SJSA1 (cell line): ENCODE data around the gene POMZP3. TPM values are rescaled to one million over a fixed set of nuclear protein-coding genes. Genes with fewer than 3 reads are reported as not detected.
A peak's percentile ranks its signal among the peaks of the same experiment; 100 is the strongest.
"Not testable (repeated sequence)": the region's sequence is repeated elsewhere in the genome, so short reads cannot be mapped to it uniquely, and the experiment has no call there.

Source experiments
- DNase-seq, 2 experiments: peaks; one replicate each; pipeline ENCODE4 v3.0.0-alpha.2; 2015 to 2020; ENCODE audit warnings: low spot score in 2 of 2, low read depth in 1 of 2
- H3K27ac ChIP-seq: fragments of 250-450 bp; sonication (Bioruptor Pico); 2 replicates; pipeline ENCODE4 v1.5.1; 2020; ENCODE audit warnings: mild to moderate bottlenecking, moderate library complexity
- H3K27me3 ChIP-seq: fragments of 250-450 bp; sonication (Bioruptor Pico); replicated peaks from 2 replicates; pipeline ENCODE4 v1.5.1; 2020; ENCODE audit warnings: mild to moderate bottlenecking, moderate library complexity
- H3K36me3 ChIP-seq: fragments of 250-450 bp; sonication (Bioruptor Pico); 2 replicates; pipeline ENCODE4 v1.5.1; 2020; ENCODE audit warnings: mild to moderate bottlenecking
- H3K4me1 ChIP-seq: fragments of 250-450 bp; sonication (Bioruptor Pico); replicated peaks from 2 replicates; pipeline ENCODE4 v1.6.1; 2021; ENCODE audit warnings: mild to moderate bottlenecking
- H3K4me3 ChIP-seq: fragments of 250-450 bp; sonication (Bioruptor Pico); 2 replicates; pipeline ENCODE4 v1.5.1; 2020; ENCODE audit warnings: mild to moderate bottlenecking
- H3K9me3 ChIP-seq: fragments of 250-450 bp; sonication (Bioruptor Pico); replicated peaks from 2 replicates; pipeline ENCODE4 v1.5.1; 2020; ENCODE audit warnings: mild to moderate bottlenecking
- total RNA-seq: library from RNA; depleted of rRNA; stranded (reverse); fragments of >200 nt; shearing (Covaris generic); gene quantifications from 2 replicates; pipeline ENCODE4 v1.2.3, GENCODE V29; 2014; rRNA removed

Gene POMZP3
- 8.5 and 9.1 TPM in 2 replicates for total RNA-seq

DNA sequence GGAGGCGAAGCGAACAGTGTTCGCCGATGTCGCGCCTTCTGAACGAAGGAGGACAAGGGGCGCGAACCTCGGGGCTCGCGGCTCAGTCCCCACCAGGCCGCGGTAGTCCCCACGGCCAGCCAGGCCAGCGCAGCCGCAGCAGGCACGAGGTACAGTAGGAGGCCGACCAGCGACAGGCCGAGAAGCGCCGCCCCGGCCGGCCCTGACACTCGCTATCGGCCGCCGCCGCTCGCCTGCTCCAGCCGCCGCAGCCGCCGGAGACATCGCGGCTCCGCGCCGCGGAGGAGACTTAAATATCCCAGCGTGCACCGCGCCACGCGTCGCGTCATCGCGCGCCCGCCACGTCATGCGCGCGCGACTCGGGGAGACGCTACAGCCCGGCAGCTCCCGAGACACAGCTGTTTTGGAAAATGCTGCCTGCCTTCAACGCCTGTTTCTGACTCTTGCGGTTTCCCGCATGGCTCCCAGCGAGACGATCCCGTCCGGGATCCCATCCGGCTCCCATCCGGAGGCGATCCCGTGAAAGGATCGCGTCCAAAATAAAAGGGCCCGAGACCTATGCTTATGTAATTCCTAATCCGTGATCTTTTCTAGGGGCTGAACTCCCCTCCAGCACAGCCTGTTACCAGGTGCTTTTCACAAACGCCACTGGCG is at the start of gene POMZP3:
TSS of gene POMZP3 (minus strand) at position 291 of the 654 bp plus-strand sequence. CDS start 1,215 bp downstream, outside the sequence.
- H3K4me1 ChIP-seq, H3K27me3 ChIP-seq, H3K9me3 ChIP-seq, H3K36me3 ChIP-seq: not testable (repeated sequence)
- peak within 1 kb of the TSS; percentile 69 for H3K4me3 ChIP-seq
- peak within 1 kb of the TSS; percentile 90 for H3K27ac ChIP-seq
- peak in 1 of 2 experiments; percentile 26 for DNase-seq

DNA sequence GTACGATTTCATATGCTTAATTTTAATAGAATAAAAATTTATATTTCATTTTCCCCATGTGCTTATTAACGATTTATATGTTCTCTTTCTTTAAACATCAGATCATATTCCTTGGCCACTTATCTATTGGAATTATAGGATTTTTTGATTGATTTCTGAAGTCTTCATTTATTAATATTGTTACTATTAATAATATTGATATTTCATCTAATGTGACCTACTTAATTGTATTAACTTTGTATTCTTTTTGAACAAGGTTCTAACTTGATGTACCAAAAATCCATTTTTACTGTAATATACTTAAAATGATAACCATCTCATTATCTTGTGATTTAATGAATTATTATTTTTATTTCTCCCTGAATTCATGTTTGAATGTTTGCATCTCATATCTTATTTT is 48.7 kb upstream of the POMZP3 start:
- H3K4me1 ChIP-seq, H3K9me3 ChIP-seq, DNase-seq, H3K27ac ChIP-seq, H3K27me3 ChIP-seq, H3K36me3 ChIP-seq, H3K4me3 ChIP-seq: not testable (repeated sequence)

DNA sequence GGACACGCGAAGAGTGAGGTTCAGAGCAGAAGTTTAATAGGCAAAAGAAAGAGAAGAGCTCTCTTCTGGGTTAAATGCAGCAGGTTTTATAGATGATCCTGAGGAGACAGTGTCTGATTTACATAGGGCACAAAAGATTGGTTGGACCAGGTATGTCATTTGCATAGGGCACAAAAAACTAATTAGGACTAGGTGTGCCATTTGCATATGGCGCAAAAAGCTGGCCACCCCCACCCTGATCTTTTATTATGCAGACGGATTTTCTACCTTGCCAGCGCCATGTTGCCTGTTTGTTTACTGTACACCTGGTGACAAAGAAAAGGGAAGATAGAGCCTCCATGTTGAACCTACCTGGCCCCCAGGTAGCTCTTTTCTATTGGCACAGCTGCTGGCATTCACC is 46.3 kb upstream of the POMZP3 start:
- H3K36me3 ChIP-seq, H3K27ac ChIP-seq, H3K4me1 ChIP-seq, H3K4me3 ChIP-seq, H3K9me3 ChIP-seq, H3K27me3 ChIP-seq, DNase-seq: not testable (repeated sequence)

DNA sequence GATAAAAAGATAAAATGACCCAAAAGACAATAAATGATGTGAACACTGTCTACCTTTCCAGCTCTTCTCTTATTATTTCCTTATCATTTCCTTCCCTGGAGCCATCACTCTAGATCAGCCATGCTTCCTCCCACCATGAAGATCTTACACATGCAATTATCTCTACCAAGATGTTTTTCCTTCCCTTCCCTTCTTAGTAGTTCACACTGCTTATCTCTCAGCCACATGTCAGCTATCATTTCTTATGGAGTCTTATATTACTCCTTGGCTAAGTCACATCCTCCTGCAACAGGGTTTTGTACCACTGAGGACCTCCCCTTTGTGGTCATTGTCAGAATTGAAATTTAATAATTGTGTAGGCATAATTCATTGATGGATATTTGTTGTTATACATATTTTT is 32.1 kb upstream of the POMZP3 start:
- H3K4me3 ChIP-seq, H3K27me3 ChIP-seq, DNase-seq, H3K36me3 ChIP-seq, H3K4me1 ChIP-seq, H3K9me3 ChIP-seq, H3K27ac ChIP-seq: not testable (repeated sequence)

DNA sequence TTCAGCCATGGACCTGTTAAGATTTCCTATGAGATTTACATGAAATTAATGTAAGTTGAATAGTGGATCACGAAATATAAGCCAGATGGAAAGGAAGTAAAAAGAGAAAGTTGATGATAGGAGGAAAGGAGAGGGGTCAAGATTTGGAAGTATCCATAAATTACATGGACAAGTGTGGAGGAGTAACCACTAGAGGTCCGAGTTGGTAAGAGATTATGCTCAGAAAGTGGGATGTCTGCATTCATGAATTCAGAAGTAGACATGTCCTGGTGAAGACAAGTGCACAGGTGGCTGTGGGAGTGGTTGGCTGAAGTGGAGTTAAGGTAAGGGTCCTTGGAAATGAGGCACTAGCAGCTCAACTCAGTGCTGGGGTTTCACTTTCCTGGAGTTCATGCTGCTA is 29.3 kb upstream of the POMZP3 start:
- H3K4me1 ChIP-seq, H3K27me3 ChIP-seq, DNase-seq, H3K36me3 ChIP-seq, H3K9me3 ChIP-seq, H3K27ac ChIP-seq, H3K4me3 ChIP-seq: not testable (repeated sequence)

DNA sequence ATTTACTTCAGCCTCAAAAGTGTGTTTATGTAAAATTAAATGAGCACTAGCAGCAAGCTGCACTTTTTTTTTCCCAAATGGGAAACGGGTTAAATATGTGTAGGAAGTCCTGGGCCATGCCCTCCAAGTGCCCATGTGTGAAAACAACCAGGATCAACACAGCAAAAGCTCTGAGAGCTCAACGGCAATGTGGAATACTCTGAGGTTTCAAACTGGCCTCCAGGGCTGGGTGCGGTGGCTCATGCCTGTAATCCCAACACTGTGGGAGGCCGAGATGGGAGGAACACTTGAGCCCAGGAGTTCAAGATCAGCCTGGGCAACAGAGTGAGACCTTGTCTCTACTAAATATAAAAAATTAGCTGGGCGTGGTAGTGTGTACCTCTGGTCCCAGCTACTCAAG is 15.5 kb upstream of the POMZP3 start:
- not testable (repeated sequence) for H3K36me3 ChIP-seq, H3K27me3 ChIP-seq, H3K9me3 ChIP-seq, H3K27ac ChIP-seq, H3K4me3 ChIP-seq, DNase-seq, H3K4me1 ChIP-seq

DNA sequence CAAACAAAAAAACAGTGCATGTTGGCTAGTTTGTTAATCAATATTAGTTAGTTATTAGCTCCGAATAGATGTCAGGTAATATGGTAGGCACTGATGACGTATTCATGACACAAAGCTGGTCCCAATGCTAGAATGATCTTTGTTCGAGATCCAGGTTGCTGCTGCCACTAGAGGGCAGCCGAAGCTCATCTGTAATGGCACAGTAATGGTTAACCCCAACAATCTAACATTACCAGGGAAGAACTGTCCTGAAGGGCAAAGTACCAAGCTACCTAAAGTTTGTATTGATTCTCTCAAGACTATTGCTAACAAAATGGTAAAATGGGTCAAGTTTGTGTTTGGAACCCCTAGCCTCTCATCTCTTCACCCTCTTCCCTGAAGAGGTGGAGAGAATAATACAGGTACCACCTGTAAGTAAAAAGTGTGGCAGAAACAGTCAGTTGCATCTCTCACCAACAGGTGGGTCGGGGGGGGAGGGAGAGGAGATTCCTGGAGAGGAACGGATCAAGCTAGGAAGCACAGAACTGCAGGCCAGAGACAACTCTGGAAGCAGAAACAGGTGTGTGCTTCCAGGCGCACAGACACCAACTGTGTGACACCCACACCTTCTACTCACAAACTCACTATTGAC is 10.1 kb upstream of the POMZP3 start:
- not testable (repeated sequence) for H3K9me3 ChIP-seq, H3K4me1 ChIP-seq, H3K36me3 ChIP-seq, H3K27me3 ChIP-seq, H3K27ac ChIP-seq, H3K4me3 ChIP-seq, DNase-seq

DNA sequence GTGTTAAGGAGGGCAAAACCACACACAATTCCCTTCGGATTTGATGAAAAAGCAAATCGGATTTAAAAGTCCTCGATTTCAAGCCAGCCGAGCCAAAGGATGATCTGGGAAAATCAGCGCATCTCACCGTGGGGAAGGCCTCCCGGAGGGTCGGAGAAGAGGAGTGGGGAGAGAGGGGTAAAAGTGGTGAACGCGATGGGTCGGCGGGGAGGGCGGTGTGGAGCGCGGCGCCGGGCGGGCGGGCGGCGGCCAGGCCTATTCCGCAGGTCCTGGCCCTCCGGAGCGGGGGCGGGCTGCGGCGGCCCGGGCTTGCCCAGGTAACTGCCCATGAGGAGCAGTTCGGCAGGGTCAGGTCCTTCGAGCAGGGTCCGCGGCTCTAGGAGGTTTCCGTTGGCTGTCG is 498 bp downstream of the POMZP3 start:
- not testable (repeated sequence) for H3K27me3 ChIP-seq, DNase-seq, H3K9me3 ChIP-seq, H3K4me1 ChIP-seq, H3K36me3 ChIP-seq
- Histone ChIP-seq H3K4me3 (peak overlapping the region; percentile 69), H3K27ac (peak overlapping the region; percentile 90)

DNA sequence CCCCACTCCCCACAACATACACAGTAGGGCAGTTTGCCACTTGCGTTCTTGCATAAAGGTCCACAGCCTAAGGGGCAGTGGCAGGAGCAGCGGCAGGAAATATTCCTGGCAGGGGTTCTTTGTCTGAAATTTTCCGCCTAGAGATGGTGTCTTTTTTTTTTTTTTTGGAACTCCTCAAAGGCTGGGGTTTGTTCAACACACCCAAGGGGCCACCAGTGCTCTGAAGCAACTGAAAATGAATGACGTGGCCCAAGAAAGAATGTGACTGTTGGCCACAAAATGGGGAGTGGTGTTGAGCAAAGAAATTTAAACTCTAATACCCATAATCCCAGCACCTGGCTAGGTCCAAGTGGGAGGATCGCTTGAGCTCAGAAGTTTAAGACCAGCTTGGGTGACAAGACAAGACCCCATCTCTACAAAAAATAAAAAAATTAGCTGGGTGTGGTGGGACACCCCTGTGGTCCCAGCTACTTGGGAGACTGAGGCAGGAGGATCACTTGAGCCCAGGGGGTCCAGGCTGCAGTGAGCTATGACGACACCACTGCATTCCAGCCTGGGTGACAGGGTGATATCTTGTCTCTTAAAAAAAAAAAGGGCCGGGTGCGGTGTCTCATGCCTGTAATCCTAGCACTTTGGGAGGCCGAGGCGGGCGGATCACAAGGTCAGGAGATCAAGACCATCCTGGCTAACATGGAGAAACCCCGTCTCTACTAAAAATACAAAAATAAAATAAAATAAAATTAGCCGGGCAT is 7.5 kb downstream of the POMZP3 start:
- H3K4me1 ChIP-seq, H3K27me3 ChIP-seq, DNase-seq, H3K9me3 ChIP-seq, H3K4me3 ChIP-seq, H3K36me3 ChIP-seq, H3K27ac ChIP-seq: not testable (repeated sequence)

DNA sequence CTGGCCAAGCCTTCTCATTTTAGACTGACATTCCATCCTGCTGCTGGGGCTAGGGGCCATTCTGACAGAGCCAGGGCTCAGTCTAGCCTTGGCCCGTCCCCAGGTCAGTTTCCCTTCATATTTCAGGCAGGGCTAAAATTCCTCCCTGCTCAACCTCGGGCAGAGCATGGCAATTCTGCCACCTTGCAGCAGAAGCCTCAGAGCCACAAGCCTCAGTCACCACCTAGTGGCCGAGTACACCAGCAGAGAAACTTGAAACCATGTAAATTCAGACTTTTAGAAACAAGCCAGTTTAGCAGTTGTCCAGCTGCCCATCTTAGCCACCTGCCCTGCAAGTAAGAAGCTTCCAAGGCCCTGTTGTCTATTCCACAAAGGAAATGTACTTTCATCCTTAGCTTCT is 13.3 kb downstream of the POMZP3 start:
- not testable (repeated sequence) for H3K4me1 ChIP-seq, H3K4me3 ChIP-seq, DNase-seq, H3K9me3 ChIP-seq, H3K27ac ChIP-seq, H3K27me3 ChIP-seq, H3K36me3 ChIP-seq

DNA sequence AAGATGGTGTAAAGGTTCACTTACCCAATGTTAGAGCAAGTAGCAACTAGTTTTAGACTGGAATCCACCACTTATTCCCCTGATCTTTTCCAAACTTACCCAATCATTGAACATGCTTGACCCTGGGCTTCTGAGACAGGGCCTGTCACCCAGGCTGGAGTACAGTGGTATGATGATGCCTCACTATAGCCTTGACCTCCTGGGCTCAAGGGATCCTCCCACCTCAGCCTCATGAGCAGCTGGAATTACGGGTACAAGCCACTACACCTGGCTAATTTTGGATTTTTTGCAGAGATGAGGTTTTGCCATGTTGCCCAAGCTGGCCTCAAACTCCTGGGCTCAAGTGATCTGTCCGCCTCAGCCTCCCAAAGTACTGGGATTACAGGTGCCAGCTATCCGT is 14.8 kb downstream of the POMZP3 start:
- H3K4me3 ChIP-seq, H3K9me3 ChIP-seq: not testable (repeated sequence)

DNA sequence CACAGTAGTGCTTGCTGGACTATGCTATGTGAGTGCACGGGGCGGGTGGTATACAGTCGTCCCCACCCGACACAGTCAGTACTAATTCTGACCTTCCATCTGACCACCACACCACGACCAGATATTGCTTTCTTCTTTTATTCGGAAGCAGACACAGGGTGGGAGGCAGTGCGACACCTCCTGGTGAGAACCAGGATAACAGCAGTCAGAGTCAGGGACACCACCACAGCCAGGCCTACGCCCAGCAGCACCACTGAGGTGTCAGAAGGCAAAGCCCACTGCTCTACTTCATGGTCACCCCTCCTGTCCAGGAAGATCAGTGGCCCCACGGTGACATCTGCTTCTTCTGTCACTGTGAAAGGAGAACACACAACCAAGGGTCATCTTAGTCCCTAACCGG is 17.2 kb downstream of the POMZP3 start:
- not testable (repeated sequence) for H3K27me3 ChIP-seq, DNase-seq, H3K27ac ChIP-seq, H3K9me3 ChIP-seq, H3K36me3 ChIP-seq, H3K4me1 ChIP-seq, H3K4me3 ChIP-seq

More for the DNA sequence above, 14.8 kb downstream of the POMZP3 start:
- H3K36me3 ChIP-seq, H3K27me3 ChIP-seq, H3K4me1 ChIP-seq, DNase-seq, H3K27ac ChIP-seq: not testable (repeated sequence)

DNA sequence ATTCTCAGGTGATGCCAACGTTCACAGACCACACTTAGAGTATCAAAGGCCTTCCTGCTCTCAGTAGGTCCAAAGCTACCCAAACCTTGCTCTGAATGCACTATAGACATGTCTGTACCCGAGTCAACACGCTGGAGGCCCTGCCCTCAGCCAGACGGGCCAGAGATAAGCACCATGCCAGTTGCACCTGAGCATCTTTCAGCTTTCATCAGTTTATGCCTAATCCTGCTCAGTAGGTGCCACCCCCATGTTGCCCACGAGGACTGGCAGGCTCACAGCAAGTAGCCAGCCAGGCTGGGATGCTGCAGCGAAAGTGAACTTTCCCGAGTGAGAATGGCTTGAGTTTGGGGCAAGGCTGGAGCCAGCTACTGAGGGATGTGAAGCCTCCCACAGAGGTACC is 18.6 kb downstream of the POMZP3 start:
- H3K27ac ChIP-seq, DNase-seq, H3K36me3 ChIP-seq, H3K4me3 ChIP-seq, H3K4me1 ChIP-seq, H3K27me3 ChIP-seq, H3K9me3 ChIP-seq: not testable (repeated sequence)

DNA sequence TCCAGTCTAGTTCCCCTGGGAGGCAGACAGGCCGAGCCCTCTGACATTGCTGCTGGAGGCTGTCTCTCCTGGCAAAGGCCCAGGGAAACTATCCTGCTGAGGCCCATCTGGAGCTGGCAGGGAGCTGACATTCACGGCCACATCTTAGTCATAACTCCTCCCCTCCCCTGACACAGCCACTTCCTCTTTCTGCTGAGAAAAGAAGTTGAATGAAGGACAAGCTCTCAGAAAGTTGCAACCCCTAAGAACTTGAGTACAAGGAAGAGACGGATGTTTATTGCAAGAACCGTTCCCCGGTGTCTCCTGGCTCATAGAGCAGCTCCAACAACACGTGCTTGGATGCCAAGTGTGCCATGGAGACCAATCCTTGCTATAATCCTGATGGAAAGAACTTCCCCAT is 21.1 kb downstream of the POMZP3 start:
- H3K4me3 ChIP-seq, H3K4me1 ChIP-seq, H3K27me3 ChIP-seq, H3K9me3 ChIP-seq, H3K27ac ChIP-seq, H3K36me3 ChIP-seq: not testable (repeated sequence)
- DNase-seq: peak; percentile 79 to 91
